Body of pancreas (tissue), 4 donors: ENCODE results near the gene NUDT9.

Experiments used
- CTCF ChIP-seq, 7 experiments: fragments of 450-650 bp in 4 of 7; fragments of 200-600 bp in 3 of 7; sonication (generic) in 3 of 7; IDR thresholded peaks; one replicate each; pipeline ENCODE4 v1.5.1; 2016 to 2019; ENCODE audit warnings: antibody characterized with exemption in 7 of 7
- POLR2A ChIP-seq, 3 donors: fragments of 450-650 bp; IDR thresholded peaks; one replicate each; pipeline ENCODE4 v1.6.1; 2016; ENCODE audit warnings: antibody characterized with exemption in 3 of 3, mild to moderate bottlenecking in 2 of 3

- TF ChIP-seq CTCF (IDR thresholded peaks at IDR 0.05) (no peak), POLR2A (IDR thresholded peaks at IDR 0.05) (no peak)
These were observed 7.6 kb upstream of the NUDT9 start for GRCh38 chr4:87414816-87415215.
